SU-DHL-6 (cell line): ENCODE results near the gene MAP3K2.

Experiments
- CTCF ChIP-seq: fragments of 200-600 bp; sonication (generic); IDR thresholded peaks from one replicate; pipeline ENCODE4 v1.5.1; 2017; ENCODE audit warnings: antibody characterized with exemption, mild to moderate bottlenecking, low read length, moderate library complexity; ENCODE audit not compliant: insufficient read depth, poor library complexity, severe bottlenecking
- EZH2phosphoT487 ChIP-seq: fragments of 200-600 bp; sonication (generic), shearing (Covaris generic); conservative IDR thresholded peaks from 2 replicates; pipeline ENCODE4 v1.6.1; 2018; ENCODE audit warnings: mild to moderate bottlenecking, antibody characterized with exemption, low read length, moderate library complexity, mixed read lengths

- no peak for TF ChIP-seq CTCF
- TF ChIP-seq EZH2phosphoT487 = no peak
Measured at GRCh38 chr2:127351603-127352002, 36.2 kb downstream of the MAP3K2 start.
